ENCODE measurements around the gene RGMA. TPM values are rescaled to one million over a fixed set of nuclear protein-coding genes. Genes with fewer than 3 reads are reported as not detected.
A peak's percentile ranks its signal among the peaks of the same experiment; 100 is the strongest.
"Not testable (repeated sequence)": the region's sequence is repeated elsewhere in the genome, so short reads cannot be mapped to it uniquely, and the experiment has no call there.

RGMA gene
- total and polyA plus RNA-seq, 8 donors: 4.6 to 18.5 (median 13.9) TPM

- intact Hi-C loops (cut with DNase I): no loop called here
- peak in 3 of 4 donors; percentile 37 to 76 (median 43) for DNase-seq
Observed at GRCh38 chr15:93040288-93041158, 48.5 kb downstream of the RGMA start.

GRCh38 chr15:93039562-93040287 is 49.3 kb downstream of the RGMA start:
- H3K4me3 ChIP-seq, H3K9me3 ChIP-seq, H3K27me3 ChIP-seq, H3K36me3 ChIP-seq, H3K27ac ChIP-seq: not testable (repeated sequence)
- ATAC-seq (peak; percentile 12), DNase-seq (peak in 1 of 4 donors; percentile 31)
- intact Hi-C loops (cut with DNase I): loop anchor here in 1 of 2 donors (10.0 kb wide), 1 partner anchor 1075 kb away; no protein-coding TSS in a partner anchor
- H3K4me1 ChIP-seq: peaks cover 4 to 43% of the 10 kb centered on the region in 2 donors

More at GRCh38 chr15:93040288-93041158, 48.5 kb downstream of the RGMA start:
- no peak overlapping the region for H3K4me3 ChIP-seq
- H3K4me1 ChIP-seq: peaks cover 4 to 43% of the 10 kb centered on the region in 2 donors
- peak; percentile 39 for ATAC-seq
- H3K27me3 ChIP-seq: no peaks in the 10 kb centered on the region
- H3K36me3 ChIP-seq: peaks cover 0 to 7% of the 10 kb centered on the region in 2 donors
- H3K9me3 ChIP-seq: no peaks in the 10 kb centered on the region
- no peak overlapping the region for H3K27ac ChIP-seq
- TF ChIP-seq CTCF (IDR thresholded peaks at IDR 0.05): no peak

- ATAC-seq (no peak), DNase-seq (peak in 1 of 4 donors; percentile 10)
- Histone ChIP-seq H3K9me3 (no peaks in the 10 kb centered on the region), H3K27ac (peak overlapping the region in 1 of 2 donors; percentile 53), H3K4me3 (no peak overlapping the region), H3K4me1 (peaks cover 4 to 43% of the 10 kb centered on the region in 2 donors), H3K27me3 (no peaks in the 10 kb centered on the region), H3K36me3 (no peaks in the 10 kb centered on the region)
- no peak for TF ChIP-seq CTCF (IDR thresholded peaks at IDR 0.05)
- intact Hi-C loops (cut with DNase I): loop anchor here in 1 of 2 donors (10.0 kb wide), 1 partner anchor 1077 kb away; no protein-coding TSS in a partner anchor
Observed at GRCh38 chr15:93037820-93038705, 50.9 kb downstream of the RGMA start.

- H3K27ac ChIP-seq: peak overlapping the region in 1 of 2 donors; percentile 53
- H3K36me3 ChIP-seq: no peaks in the 10 kb centered on the region
- H3K4me1 ChIP-seq: peaks cover 4 to 43% of the 10 kb centered on the region in 2 donors
- TF ChIP-seq CTCF (IDR thresholded peaks at IDR 0.05): no peak
- peak; percentile 42 for ATAC-seq
- peak in 3 of 4 donors; percentile 44 to 93 (median 76) for DNase-seq
- no peak overlapping the region for H3K4me3 ChIP-seq
- intact Hi-C loops (cut with DNase I): loop anchor here in 1 of 2 donors (10.0 kb wide), 1 partner anchor 1078 kb away; no protein-coding TSS in a partner anchor
- H3K27me3 ChIP-seq: no peaks in the 10 kb centered on the region
- H3K9me3 ChIP-seq: no peaks in the 10 kb centered on the region
Observed at GRCh38 chr15:93036951-93037819, 51.8 kb downstream of the RGMA start.
